HEK293T (cell line): ENCODE data around the gene MYO1G.

Experiments
- HDGF ChIP-seq: fragments of 450-650 bp; IDR thresholded peaks from 2 replicates; pipeline ENCODE4 v1.6.1; 2017; ENCODE audit warnings: antibody characterized with exemption, borderline replicate concordance
- SUZ12 ChIP-seq: fragments of 450-650 bp; IDR thresholded peaks from 2 replicates; pipeline ENCODE4 v1.6.1; 2016; ENCODE audit warnings: mild to moderate bottlenecking

GRCh38 chr7:44945479-44945878 lies 33.3 kb downstream of the MYO1G start:
- TF ChIP-seq HDGF, result no peak
- no peak for TF ChIP-seq SUZ12
